ENCODE results near the gene SGCA.

The SGCA gene

GRCh38 chr17:50136096-50136687 lies 29.6 kb upstream of the SGCA start:
- Histone ChIP-seq H3K4me3 (ENCODE audit: low read length) (no peak overlapping the region), H3K4me1 (ENCODE audit: low read length) (no peaks in the 10 kb centered on the region), H4K20me1 (ENCODE audit: insufficient read depth, low read length) (no peaks in the 10 kb centered on the region), H2AFZ (ENCODE audit: low read length) (no peak overlapping the region), H3K4me2 (ENCODE audit: low read depth, low read length) (no peak overlapping the region), H3K27ac (ENCODE audit: low read length) (no peak overlapping the region), H3F3A (ENCODE audit: insufficient read depth, low read length) (peaks cover 11% of the 10 kb centered on the region; the same call in 1 of the 2 replicates), H3K79me2 (ENCODE audit: low read length) (peaks cover 17% of the 10 kb centered on the region), H3K27me3 (replicated peaks; ENCODE audit: insufficient read depth, low read length) (no peaks in the 10 kb centered on the region), H3K9me2 (replicated peaks; ENCODE audit: insufficient read depth, low read length) (no peaks in the 10 kb centered on the region), H3K9ac (ENCODE audit: low read length) (no peak overlapping the region), H3K9me3 (replicated peaks; ENCODE audit: insufficient read depth, low read length) (no peaks in the 10 kb centered on the region), H3K36me3 (replicated peaks; ENCODE audit: insufficient read depth, low read length) (peaks cover 11% of the 10 kb centered on the region)
- no peak for DNase-seq
- TF ChIP-seq EZH2 (optimal IDR thresholded peaks at IDR 0.05; ENCODE audit: low read depth, low read length), result no peak
- no peak for TF ChIP-seq EZH2phosphoT487 (IDR thresholded peaks at IDR 0.05; ENCODE audit: low read length)
- no peak for TF ChIP-seq CTCF (IDR thresholded peaks at IDR 0.05; ENCODE audit: low read length)

GRCh38 chr17:50137042-50137441 lies 28.8 kb upstream of the SGCA start:
- H3K9ac ChIP-seq (ENCODE audit: low read length), result no peak overlapping the region
- peaks cover 21% of the 10 kb centered on the region for H3K79me2 ChIP-seq (ENCODE audit: low read length)
- H3K36me3 ChIP-seq (replicated peaks; ENCODE audit: insufficient read depth, low read length), result peaks cover 11% of the 10 kb centered on the region
- no peaks in the 10 kb centered on the region for H4K20me1 ChIP-seq (ENCODE audit: insufficient read depth, low read length)
- no peak overlapping the region for H3K27ac ChIP-seq (ENCODE audit: low read length)
- H3F3A ChIP-seq (ENCODE audit: insufficient read depth, low read length), result peaks cover 11% of the 10 kb centered on the region; the same call in 1 of the 2 replicates
- no peak for DNase-seq
- H3K9me2 ChIP-seq (replicated peaks; ENCODE audit: insufficient read depth, low read length), result no peaks in the 10 kb centered on the region
- H2AFZ ChIP-seq (ENCODE audit: low read length), result no peak overlapping the region
- no peak overlapping the region for H3K4me3 ChIP-seq (ENCODE audit: low read length)
- H3K9me3 ChIP-seq (replicated peaks; ENCODE audit: insufficient read depth, low read length), result no peaks in the 10 kb centered on the region
- H3K4me1 ChIP-seq (ENCODE audit: low read length), result no peaks in the 10 kb centered on the region
- no peak overlapping the region for H3K4me2 ChIP-seq (ENCODE audit: low read depth, low read length)
- no peak for TF ChIP-seq EZH2 (optimal IDR thresholded peaks at IDR 0.05; ENCODE audit: low read depth, low read length)
- TF ChIP-seq EZH2phosphoT487 (IDR thresholded peaks at IDR 0.05; ENCODE audit: low read length), result no peak
- TF ChIP-seq CTCF (IDR thresholded peaks at IDR 0.05; ENCODE audit: low read length), result no peak
- no peaks in the 10 kb centered on the region for H3K27me3 ChIP-seq (replicated peaks; ENCODE audit: insufficient read depth, low read length)

- H3K9me2 ChIP-seq (replicated peaks; ENCODE audit: insufficient read depth, low read length), result no peaks in the 10 kb centered on the region
- H4K20me1 ChIP-seq (ENCODE audit: insufficient read depth, low read length), result no peaks in the 10 kb centered on the region
- H3K9me3 ChIP-seq (replicated peaks; ENCODE audit: insufficient read depth, low read length), result no peaks in the 10 kb centered on the region
- DNase-seq, result no peak
- H3K4me3 ChIP-seq (ENCODE audit: low read length), result no peak overlapping the region
- no peak overlapping the region for H3K27ac ChIP-seq (ENCODE audit: low read length)
- H3K36me3 ChIP-seq (replicated peaks; ENCODE audit: insufficient read depth, low read length), result peaks cover 11% of the 10 kb centered on the region
- peaks cover 4% of the 10 kb centered on the region; the same call in 1 of the 2 replicates for H3F3A ChIP-seq (ENCODE audit: insufficient read depth, low read length)
- H3K9ac ChIP-seq (ENCODE audit: low read length), result no peak overlapping the region
- H2AFZ ChIP-seq (ENCODE audit: low read length), result no peak overlapping the region
- no peak overlapping the region for H3K4me2 ChIP-seq (ENCODE audit: low read depth, low read length)
- H3K79me2 ChIP-seq (ENCODE audit: low read length), result peaks cover 41% of the 10 kb centered on the region
- no peaks in the 10 kb centered on the region for H3K27me3 ChIP-seq (replicated peaks; ENCODE audit: insufficient read depth, low read length)
- TF ChIP-seq EZH2 (optimal IDR thresholded peaks at IDR 0.05; ENCODE audit: low read depth, low read length) (no peak), EZH2phosphoT487 (IDR thresholded peaks at IDR 0.05; ENCODE audit: low read length) (no peak)
- H3K4me1 ChIP-seq (ENCODE audit: low read length), result no peaks in the 10 kb centered on the region
These were observed 26.5 kb upstream of the SGCA start for GRCh38 chr17:50139185-50139783.

All from MM.1S (cell line).